GM04504 (cell line): ENCODE measurements around the gene DVL1.
"Not testable (repeated sequence)": the region's sequence is repeated elsewhere in the genome, so short reads cannot be mapped to it uniquely, and the experiment has no call there.

Experiments
- DNase-seq: peaks from one replicate; pipeline ENCODE4 v3.0.0-alpha.2; 2012; ENCODE audit warnings: low read depth

Gene DVL1

GRCh38 chr1:1373051-1373814, 24.0 kb upstream of the DVL1 start:
- no peak for DNase-seq

GRCh38 chr1:1371746-1372711, 22.8 kb upstream of the DVL1 start:
- no peak for DNase-seq

- DNase-seq, result no peak
Measured at GRCh38 chr1:1371364-1371745, 22.1 kb upstream of the DVL1 start.

GRCh38 chr1:1370771-1371300, 21.6 kb upstream of the DVL1 start:
- DNase-seq, result no peak

DNA sequence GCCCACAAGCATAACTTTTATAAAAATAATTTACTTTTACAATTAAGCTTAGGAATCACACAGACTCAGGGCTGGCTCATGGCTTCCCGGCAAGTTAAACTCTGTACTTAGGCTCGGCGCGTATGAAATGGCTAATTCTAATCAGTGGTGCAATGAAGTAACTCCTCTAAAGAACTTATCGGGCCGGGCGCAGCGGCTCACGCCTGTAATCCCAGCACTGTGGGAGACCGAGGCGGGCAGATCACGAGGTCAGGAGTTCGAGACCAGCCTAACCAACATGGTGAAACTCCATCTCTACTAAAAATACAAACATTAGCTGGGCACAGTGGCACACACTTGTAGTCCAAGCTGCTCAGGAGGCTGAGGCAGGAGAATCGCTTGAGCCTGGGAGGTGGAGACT, 20.9 kb upstream of the DVL1 start:
- not testable (repeated sequence) for DNase-seq

DNA sequence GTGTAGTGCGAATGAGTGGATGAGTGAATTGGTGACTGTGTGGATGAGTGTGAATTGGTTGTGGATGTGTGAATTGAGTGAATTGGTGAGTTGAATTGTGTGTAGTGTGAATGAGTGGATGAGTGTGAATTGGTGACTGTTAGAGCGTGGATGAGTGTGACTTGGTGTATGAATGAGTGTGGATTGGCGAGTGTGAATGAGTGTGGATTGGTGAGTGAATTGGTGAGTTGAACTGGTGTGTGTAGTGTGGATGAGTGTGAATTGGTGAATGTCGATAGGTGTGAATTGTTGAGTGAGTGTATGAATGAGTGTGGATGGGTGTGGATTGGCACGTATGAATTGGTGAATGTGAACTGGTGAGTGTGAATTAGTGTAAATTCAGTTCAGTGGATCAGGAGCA, 18.1 kb upstream of the DVL1 start:
- DNase-seq, result no peak

DNA sequence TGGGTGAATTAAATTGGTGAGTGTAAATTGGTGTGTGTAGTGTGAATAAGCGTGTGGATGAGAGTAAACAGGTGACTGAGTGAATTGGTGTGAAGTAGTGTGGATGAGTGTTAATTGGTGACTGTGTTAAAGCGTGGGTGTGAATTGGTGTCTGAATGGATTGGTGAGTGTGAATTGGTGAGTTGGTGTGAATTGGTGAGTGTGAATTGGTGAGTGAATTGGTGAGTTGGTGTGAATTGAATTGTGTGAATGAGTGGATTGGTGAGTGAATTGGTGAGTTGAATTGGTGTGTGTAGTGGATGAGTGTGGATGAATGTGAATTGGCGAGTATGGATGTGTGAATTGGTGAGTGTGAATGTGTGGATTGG, 17.5 kb upstream of the DVL1 start:
- no peak for DNase-seq

GRCh38 chr1:1365875-1366698, 16.9 kb upstream of the DVL1 start:
- DNase-seq, result no peak

GRCh38 chr1:1364266-1364665, 15.0 kb upstream of the DVL1 start:
- DNase-seq, result no peak

DNA sequence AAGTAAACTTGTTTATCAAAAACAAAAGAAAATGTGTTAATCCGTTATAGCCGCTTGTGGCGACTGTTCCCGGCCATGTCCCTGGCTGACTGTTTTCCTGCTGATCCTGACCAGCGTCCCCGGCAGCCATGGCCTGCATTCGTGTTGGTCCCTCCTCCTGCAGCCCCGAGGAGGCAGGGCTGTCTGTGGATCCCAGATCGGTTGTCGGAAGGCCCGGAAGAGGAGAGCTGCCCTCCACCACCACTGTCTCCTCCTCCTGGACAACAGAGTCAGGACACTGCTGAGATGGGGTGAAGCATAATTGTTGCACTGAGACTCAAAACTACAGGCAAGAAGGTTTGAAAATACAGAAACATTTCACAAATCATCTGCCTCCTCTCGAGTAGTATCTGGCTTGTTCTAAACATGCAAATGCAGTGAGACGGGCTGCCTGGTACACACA, 12.8 kb upstream of the DVL1 start:
- DNase-seq, result peak; percentile 78

DNA sequence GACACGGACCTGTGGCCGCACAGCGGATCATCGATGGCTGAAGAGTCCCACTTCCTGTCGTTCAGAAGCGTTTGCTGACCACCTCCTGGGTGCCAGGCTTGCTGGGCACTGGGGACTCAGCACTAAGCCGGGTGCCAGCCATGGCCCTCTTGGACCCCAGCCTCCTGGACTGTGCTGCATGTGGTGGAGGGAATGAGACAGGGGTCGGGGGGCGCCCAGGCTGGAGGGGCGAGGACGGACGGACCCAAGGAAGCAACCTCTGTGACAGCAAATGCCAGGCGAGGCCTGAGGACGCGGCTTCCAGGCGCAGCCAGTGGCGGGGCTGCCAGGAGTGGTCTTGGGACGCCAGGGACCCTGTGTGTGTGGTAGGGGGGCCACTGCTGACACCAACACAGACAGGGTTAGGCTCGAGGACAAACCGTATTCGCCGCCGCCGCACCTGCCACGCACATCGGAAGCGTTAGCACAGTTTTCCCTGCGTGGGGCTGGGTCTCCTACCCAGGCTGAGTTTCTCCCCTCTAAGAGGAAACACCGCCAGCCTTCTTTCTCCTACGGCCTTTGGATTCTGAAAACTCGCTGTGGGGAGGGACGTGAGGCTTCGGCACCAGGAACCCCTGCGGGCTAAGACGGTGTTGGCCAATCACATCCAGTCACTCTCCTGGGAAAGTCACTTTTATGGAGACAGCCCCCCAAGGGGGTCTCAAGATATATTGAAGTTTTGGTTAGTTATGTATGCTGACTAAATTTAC, 12.2 kb upstream of the DVL1 start:
- no peak for DNase-seq

DNA sequence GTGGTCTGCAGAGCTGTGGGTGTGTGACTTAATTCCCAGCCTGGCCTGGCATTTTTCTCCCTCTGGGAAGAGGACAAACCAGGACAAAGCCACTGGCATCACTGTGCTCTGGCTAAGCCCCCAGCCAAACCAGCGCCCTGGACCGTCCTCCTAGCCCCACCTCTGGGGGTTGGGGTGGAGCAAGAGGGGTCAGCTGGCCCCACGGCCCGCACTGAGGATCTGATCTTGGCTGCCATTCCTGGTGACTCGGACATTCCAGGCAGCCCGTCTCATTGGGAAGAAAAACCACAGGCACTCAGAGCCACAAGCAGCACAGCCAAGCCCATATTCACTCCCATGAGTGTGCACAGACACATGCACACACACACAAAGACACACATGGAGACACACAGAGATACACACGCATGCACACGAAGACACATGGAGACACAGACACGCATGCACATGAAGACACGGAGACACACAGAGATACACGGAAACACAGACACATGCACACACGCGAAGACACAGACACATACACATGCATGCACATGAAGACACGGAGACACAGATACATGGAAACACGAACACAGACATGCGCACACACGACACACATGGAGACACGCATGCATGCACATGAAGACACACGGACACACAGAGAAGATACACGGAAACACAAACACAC, 11.4 kb upstream of the DVL1 start:
- peak; percentile 94 for DNase-seq

- no peak for DNase-seq
Measured at GRCh38 chr1:1359664-1360468, 10.6 kb upstream of the DVL1 start.

DNA sequence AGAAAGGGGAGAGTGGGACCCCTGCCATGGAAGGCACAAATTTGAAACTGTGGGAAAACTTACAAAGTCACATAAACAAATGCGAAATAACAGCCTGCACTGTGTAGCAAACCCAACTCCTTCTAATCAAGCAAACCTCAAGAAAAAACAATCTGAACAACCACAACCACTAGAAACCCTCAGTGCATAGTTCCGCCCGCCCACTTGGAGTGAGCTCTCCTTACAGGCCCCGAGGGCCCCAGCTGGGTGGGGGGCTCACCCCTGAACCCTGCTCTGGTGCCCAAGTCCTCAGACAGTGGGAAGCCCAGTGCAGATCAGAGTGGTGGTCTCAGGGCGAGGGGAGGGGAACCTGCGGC, 10.1 kb upstream of the DVL1 start:
- no peak for DNase-seq

DNA sequence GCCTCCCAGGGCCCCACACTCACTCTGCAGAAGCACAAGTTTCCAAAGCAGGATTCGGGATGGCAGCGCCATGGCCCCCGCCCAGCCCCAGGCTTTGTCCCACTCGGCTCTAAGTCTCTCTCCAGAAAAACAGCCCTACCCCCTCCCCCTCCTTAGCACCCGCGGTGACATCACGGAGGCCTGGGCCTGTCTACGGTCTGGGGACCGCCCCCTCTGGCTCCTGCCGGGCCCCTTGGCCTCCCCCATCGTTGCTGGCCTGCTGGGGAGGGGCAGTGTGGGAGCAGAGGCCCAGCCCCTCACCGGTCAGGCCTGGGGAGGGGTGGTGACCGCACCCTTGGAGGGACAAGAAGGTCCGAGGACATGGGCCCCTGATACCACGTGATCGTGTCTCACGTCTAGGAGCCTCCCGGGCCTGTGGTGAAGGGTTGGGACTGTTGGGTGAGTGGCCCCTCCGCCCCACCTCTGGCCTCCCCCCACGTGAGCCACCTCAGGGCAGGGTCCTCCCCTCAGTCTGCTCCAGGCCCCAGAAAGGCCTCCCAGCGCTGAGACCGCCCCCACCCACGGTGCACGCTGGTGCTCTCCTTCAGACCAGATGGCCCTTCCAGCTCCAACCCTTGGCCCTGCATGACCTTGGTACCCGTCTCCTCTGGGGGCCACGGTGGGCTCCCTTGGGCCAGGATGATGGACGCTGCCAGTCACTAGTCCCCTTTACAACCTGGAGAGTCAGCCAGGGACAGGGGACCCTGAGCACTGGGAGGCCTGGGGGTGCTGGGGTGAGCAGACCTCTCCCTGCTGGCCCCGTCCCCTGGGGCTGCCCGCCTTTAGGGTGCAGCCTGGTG, 9.4 kb upstream of the DVL1 start, which contains the start of gene MXRA8:
Gene MXRA8, minus strand, starts transcription at position 123 of the 839 bp plus-strand sequence. Its CDS starts 51 bp downstream, at position 72.
- peak; percentile 84 for DNase-seq

- no peak for DNase-seq
Measured at GRCh38 chr1:1357871-1358432, 8.7 kb upstream of the DVL1 start.

DNA sequence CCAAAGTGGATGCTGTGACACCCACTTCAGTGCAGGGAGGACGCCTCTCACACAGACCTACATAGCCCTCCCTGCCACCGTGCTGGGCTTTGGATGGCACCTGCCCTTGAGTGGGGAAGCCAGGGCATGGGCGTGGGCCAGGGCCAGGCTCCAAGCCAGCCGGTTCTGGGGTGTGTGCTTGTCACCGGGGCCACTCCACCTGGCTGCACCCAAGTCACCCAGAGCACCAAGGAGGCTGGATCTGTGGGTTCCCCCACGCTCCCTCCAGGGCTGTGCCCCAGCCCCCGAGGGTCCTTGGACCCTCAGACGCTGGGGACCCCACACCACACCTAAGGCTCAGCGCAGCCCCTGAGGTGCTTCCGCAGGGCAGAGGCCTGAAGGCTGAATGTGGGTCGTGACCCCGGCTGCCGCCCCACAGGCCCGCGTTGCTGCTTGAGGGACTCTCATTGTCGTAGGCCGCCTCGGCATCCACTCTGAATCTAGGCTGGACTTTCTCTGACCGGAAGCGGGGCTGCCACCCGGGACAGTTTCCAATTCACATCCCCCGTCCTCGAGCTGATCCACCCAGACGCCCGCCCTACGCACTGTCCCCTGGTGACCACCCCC, 7.7 kb upstream of the DVL1 start:
- DNase-seq, result no peak

- DNase-seq, result no peak
Measured at GRCh38 chr1:1356166-1356795, 7.1 kb upstream of the DVL1 start.
